Measurements from ENCODE around the gene PPARA.

PPARA gene

GRCh38 chr22:46275455-46276122 lies 125.3 kb downstream of the PPARA start:
- no peak for DNase-seq (ENCODE audit: low read depth)

DNA sequence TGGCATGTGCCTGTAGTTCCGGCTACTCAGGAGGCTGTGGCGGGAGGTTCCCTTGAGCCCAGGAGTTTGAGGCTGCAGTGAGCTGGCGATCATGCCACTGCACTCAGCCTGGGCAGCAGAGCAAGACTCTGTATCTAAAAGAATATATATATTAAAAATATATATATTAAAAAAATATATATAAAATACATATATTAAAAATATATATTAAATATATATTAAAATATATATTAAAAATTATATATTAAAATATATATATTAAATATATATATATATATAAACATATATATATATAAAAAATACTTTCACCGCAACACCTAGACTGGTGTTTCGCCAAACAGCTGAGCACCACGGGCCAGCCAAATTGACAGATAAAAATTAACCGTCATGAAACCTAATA lies 126.2 kb downstream of the PPARA start:
- DNase-seq (ENCODE audit: low read depth), result no peak

GRCh38 chr22:46278656-46279645 lies 128.6 kb downstream of the PPARA start:
- DNase-seq (ENCODE audit: low read depth), result no peak

DNA sequence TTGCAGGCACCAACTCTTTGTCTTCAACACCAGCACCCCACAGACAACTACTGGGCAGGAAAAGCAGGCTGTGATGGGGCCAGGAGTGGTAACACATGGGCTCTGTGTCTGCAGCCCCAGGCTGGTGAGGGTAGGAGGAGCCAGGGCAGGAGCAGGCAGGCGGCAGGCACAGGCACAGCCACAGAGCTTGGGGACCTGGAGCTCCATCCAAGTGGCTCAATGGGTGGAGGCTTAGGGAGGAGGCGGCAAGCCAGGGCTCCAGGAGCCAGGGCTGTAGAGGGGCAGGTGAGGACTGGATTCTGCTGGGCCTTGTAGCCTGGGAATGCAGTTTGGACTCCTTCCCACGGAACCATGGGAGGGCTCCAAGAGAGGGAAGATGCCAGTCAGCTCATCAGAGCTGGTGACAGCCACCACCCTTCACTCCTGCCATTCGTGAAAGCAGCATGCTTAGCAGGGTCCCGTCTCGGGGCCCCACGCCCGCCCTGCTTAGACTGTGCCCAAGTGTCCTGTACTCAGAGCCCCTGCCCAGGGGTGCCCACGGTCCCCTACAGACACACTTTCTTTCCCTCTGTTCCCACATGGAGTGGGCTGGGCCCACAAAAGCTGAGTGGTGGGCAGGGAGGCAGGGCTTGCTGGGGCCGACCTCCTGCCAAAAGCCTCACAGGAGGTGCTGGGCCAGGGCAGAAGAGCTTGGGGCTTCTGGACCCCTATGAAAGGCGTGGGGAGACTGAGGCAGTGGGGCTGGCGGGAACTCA lies 129.9 kb downstream of the PPARA start:
- DNase-seq (ENCODE audit: low read depth), result no peak

- no peak for DNase-seq (ENCODE audit: low read depth)
Measured at GRCh38 chr22:46280999-46281623, 130.8 kb downstream of the PPARA start.

DNA sequence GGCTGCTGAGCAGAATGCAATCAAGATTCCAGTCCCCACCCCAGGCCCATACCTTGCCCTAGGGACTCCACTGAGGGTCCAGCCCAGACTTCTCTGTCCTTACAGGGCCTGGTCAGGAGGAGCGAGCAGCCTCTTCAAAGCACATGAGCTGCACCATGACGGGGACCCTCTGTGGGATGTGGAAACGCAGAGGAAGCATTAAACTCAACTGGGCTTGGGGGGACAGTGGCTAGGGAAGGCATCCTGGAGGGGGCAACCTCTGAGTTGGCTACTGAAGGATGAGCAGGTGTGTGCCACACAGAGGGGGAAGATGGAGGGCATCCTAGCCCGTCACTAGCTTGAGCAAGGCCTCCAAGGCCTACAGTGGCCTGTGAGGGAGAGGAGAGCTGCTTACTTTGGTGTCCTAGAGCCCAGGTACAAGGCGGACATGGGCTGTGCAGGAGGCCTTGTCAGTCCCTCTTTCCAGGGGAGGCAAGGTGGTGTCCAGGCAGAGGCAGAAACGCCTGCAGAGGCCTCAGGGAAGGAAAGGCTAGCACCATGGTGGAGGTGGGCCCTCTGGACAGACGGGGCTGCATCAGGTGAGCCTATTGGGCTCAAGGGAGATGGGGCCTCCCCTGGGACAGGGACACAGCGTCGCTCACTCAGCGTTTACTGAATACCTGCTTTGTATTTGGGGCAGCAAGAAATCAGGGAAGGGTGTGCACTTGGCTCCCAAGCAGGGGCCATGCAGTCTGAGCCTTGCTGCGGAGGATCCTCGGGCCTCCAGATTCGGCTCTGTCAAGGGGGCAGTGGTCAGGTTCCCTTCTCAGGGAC lies 131.7 kb downstream of the PPARA start:
- no peak for DNase-seq (ENCODE audit: low read depth)

- no peak for DNase-seq (ENCODE audit: low read depth)
Measured at GRCh38 chr22:46286006-46286405, 135.7 kb downstream of the PPARA start.

DNA sequence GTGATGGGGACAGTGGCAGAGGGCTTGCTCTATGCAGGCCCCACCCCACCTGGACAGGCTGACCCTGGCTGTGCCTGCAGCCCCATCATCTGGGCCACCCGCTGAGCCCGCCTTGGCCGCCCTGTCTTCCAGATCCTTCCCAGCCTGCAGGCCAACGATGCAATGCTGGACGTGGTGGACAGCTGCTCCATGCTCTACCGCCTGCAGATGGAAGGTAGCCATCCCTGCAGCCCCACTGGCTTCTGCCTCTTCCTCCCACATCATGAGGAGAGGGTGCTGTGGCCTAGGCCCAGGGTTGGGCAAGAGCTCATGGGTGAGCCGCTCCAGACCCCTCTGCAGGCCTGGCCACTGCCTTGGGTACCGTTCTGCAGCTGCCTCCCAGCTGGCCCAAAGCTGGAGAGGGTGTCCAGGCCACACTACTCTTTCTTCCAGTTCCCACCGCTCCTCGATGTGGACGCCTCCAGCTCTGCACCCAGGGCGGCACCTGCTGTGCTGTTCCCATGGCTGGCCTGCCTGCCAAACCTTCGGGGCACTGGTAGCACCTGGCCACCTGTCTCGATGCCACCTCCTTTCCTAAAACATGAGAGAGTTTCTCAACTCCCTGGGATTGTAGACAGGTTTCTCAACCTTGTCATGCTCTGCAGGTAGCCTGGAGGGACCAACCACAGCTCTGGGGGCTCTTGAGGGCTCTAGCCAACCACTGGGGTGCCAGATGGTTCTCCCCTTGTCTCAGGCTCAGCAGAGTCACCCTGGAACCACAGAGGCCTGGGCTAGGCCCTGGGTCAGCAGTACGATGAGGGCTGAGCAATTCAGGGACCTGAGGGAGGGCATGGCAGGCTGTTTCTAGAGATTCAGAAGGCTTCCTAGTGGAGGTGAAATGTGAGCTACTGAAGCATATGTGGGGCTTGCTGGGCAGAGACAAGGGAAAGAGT lies 136.9 kb downstream of the PPARA start:
- DNase-seq (ENCODE audit: low read depth), result no peak

DNA sequence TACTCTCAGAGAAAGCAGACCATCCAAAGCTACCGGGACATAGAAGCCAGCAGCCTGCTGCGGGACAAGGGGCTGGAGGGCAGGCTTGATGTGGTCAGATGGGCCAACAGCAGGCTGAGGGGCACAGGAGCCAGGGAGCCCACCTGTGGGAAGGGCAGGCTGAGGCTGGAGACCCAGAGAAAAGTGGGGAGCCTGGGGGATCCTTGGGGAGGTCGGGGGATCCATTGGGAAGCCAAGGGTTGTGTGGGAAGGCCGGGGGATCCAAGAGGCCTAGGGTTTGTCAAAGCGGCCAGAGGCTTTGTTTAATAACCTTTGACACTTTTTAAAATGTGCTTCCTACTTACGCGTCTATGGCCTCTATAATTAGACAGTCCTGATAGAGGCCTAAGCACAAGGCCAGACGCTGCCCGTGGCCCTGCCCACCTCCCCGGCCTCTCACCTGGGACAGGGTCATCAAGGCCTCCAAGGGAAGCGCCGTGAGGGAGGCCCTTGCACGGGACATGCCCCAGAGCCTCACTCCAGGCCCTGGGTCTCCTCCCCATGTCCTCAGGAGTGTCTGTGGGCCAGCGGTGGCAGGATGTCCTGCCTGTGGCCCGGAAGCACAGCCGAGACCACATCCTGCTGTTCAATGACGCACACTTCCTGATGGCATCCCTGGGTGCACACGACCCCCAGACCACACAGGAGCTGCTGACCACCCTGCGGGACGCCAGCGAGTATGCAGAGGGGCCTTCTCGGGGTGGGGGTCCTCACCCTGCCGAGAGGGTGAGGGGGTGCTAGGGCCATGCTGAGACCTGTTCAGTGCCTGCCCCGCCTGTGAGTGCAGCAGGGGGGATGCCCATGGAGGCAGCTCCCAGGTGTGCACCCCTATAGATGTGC lies 137.8 kb downstream of the PPARA start:
- DNase-seq (ENCODE audit: low read depth), result no peak

- no peak for DNase-seq (ENCODE audit: low read depth)
Measured at GRCh38 chr22:46288846-46289243, 138.5 kb downstream of the PPARA start.

DNA sequence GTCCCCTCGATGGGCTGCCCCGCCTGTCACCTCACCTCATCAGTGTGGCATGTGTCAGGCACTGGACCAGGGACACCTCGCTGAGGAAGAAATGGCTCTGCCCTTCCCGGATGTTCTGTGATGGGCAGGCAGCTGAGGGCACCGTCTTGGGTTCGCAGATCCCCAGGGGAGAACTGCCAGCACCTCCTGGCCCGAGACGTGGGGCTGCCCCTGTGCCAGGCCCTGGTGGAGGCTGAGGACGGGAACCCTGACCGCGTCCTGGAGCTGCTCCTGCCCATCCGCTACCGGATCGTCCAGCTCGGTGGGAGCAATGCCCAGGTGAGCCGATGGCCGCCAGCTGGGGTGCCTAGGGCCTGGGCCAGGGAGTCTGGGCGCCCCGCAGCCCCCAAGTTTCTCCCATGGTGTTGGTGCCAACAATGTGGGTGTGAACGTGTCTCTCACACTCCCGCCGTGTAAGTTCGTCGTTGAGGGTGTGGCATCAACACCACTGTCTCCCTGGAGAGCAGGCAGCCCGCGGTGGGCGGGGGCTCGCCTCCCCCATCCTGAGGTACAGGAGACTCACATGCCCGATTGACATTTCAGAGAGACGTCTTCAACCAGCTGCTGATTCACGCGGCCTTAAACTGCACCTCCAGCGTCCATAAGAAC lies 139.0 kb downstream of the PPARA start:
- DNase-seq (ENCODE audit: low read depth), result no peak

- no peak for DNase-seq (ENCODE audit: low read depth)
Measured at GRCh38 chr22:46290121-46290842, 140.0 kb downstream of the PPARA start.

- DNase-seq (ENCODE audit: low read depth), result no peak
Measured at GRCh38 chr22:46290843-46291785, 140.8 kb downstream of the PPARA start.

- DNase-seq (ENCODE audit: low read depth), result no peak
Measured at GRCh38 chr22:46292173-46292572, 141.8 kb downstream of the PPARA start.

- DNase-seq (ENCODE audit: low read depth), result no peak
Measured at GRCh38 chr22:46292732-46293131, 142.4 kb downstream of the PPARA start.
